HG03565 (cell line): ENCODE results near the gene HCN2.

ENCODE experiments used
- ATAC-seq: cut with Tn5 transposase; IDR thresholded peaks from one replicate; pipeline ENCODE4 v1.9.1; 2021; ENCODE audit warnings: mild to moderate bottlenecking, moderate library complexity; ENCODE audit not compliant: unreplicated experiment

Gene HCN2

GRCh38 chr19:570937-571565 is 18.6 kb upstream of the HCN2 start:
- ATAC-seq: no peak

- peak; percentile 2 for ATAC-seq
These were observed 18.1 kb upstream of the HCN2 start for GRCh38 chr19:571566-571974.

GRCh38 chr19:572140-572742 is 17.4 kb upstream of the HCN2 start, which contains the start of gene BSG:
Gene BSG (plus strand): TSS chr19:572596. CDS start chr19:572635, 39 bp downstream.
- ATAC-seq: peak; percentile 76

DNA sequence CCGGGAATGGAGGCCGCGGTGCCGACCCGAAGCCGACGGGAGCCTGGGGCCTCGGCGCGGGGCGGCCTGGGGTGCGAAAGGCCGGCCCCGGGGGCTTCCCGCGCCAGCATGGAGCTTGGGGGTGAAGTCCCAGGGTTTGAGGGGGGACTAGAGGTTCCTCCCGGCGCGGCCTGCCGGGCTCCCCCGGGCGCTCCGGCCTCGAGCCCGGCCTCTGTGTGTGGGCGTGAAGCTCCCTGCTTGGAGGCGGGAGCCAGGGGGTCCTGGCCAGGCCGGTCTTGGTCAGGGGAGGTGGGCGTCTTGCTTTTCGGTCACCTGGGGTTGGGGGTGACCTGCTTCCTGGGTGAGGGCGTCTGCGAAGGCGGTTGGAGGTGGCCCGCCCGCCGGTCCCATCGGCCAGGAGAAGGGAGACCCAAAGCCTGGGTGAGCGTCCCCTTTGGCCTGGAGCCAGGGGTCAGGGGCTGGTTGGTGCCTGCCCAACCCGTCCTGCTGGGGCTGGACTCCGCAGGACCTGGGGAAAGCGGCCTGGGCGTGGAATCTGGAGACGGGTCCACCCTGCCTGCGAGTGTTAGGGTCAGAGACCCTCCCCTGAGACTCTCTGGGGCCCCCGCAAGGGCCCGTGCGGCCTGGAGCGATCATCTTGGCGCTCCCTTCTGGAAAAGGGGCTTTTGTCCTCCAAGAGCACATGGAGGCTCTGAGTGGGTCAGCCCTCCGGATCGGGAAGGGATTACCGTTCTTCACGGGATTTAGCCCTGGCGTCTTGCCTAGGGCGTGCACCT is 16.8 kb upstream of the HCN2 start:
- ATAC-seq: no peak

- no peak for ATAC-seq
These were observed 16.2 kb upstream of the HCN2 start for GRCh38 chr19:573519-573825.

- no peak for ATAC-seq
These were observed 14.8 kb upstream of the HCN2 start for GRCh38 chr19:574658-575526.

- no peak for ATAC-seq
These were observed 13.9 kb upstream of the HCN2 start for GRCh38 chr19:575527-576506.

GRCh38 chr19:576768-577438 is 12.8 kb upstream of the HCN2 start:
- ATAC-seq: no peak

GRCh38 chr19:577439-578392 is 12.0 kb upstream of the HCN2 start:
- no peak for ATAC-seq

GRCh38 chr19:579111-579841 is 10.4 kb upstream of the HCN2 start:
- no peak for ATAC-seq

DNA sequence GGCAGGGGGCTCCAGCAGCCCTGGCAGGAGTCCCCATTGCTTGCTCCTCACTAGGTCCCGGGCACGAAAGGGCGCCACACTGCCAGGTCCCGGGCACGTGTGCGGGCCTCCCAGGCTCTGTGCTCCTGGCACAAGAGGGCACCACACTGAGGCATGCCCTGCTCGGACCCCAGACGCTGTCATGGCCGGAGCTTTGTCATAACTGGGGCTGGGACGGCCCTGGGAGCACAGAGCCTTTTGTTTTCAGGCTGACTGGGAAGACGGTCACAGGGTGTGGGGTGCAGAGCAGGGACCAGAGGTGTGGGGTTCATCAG is 9.9 kb upstream of the HCN2 start:
- no peak for ATAC-seq

GRCh38 chr19:580274-580835 is 9.3 kb upstream of the HCN2 start:
- ATAC-seq: no peak

GRCh38 chr19:581399-582111 is 8.1 kb upstream of the HCN2 start:
- no peak for ATAC-seq

GRCh38 chr19:582497-583197 is 7.0 kb upstream of the HCN2 start:
- ATAC-seq: no peak

- no peak for ATAC-seq
These were observed 6.3 kb upstream of the HCN2 start for GRCh38 chr19:583198-583967.

DNA sequence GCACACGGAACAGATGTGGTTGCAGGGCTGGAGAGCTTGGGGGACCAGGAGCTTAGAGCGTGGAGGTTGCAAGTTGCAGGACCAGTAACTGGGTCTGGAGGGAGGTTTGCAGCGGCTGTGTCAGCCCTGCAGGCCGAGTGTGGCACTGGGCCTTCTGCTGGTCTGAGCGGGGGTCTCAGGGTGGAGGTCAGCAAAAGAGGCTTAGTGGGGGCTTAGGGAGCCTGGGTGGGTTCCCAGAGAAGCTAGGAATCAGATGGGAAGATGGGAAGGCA is 5.8 kb upstream of the HCN2 start:
- no peak for ATAC-seq
